ENCODE measurements around the gene CELF3.

DNA sequence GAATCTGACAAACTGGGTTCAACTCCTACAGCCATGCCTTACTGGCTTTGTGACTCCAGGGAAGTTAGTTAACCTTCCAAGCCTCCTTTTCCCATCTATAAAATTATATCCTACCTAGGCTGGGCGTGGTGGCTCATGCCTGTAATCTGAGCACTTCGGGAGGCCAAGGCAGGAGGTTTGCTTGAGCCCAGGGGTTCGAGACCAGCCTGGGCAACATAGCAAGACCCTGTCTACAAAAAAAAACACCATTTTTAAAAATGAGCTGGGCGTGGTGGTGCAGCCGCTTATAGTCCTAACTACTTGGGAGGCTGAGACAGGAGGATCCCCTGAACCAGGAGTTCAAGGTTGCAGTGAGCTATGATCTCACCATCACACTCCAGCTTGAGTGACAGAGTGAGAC, 15.1 kb downstream of the CELF3 start:
- TF ChIP-seq POLR2AphosphoS5 (IDR thresholded peaks at IDR 0.05; ENCODE audit: low read depth), result no peak
- TF ChIP-seq, protein P1, sequence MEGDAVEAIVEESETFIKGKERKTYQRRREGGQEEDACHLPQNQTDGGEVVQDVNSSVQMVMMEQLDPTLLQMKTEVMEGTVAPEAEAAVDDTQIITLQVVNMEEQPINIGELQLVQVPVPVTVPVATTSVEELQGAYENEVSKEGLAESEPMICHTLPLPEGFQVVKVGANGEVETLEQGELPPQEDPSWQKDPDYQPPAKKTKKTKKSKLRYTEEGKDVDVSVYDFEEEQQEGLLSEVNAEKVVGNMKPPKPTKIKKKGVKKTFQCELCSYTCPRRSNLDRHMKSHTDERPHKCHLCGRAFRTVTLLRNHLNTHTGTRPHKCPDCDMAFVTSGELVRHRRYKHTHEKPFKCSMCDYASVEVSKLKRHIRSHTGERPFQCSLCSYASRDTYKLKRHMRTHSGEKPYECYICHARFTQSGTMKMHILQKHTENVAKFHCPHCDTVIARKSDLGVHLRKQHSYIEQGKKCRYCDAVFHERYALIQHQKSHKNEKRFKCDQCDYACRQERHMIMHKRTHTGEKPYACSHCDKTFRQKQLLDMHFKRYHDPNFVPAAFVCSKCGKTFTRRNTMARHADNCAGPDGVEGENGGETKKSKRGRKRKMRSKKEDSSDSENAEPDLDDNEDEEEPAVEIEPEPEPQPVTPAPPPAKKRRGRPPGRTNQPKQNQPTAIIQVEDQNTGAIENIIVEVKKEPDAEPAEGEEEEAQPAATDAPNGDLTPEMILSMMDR (IDR thresholded peaks at IDR 0.05; ENCODE audit: insufficient read depth, low read length), result no peak

Measured in HL-60 (cell line).